Suprapubic skin (tissue), 3 donors: ENCODE results near the gene MLLT10.

Experiments
- POLR2A ChIP-seq, 2 donors: fragments of 450-650 bp; IDR thresholded peaks; one replicate each; pipeline ENCODE4 v1.6.1; 2017; ENCODE audit warnings: antibody characterized with exemption in 2 of 2, mild to moderate bottlenecking in 2 of 2, moderate library complexity in 2 of 2
- TF ChIP-seq, protein P1 (sequence below), 2 donors: fragments of 200-600 bp in 1 of 2; fragments of 450-650 bp in 1 of 2; sonication (generic) in 1 of 2; IDR thresholded peaks; one replicate each; pipeline ENCODE4 v1.5.1; 2016 to 2019; ENCODE audit warnings: antibody characterized with exemption in 2 of 2, mild to moderate bottlenecking in 1 of 2, moderate library complexity in 1 of 2

DNA sequence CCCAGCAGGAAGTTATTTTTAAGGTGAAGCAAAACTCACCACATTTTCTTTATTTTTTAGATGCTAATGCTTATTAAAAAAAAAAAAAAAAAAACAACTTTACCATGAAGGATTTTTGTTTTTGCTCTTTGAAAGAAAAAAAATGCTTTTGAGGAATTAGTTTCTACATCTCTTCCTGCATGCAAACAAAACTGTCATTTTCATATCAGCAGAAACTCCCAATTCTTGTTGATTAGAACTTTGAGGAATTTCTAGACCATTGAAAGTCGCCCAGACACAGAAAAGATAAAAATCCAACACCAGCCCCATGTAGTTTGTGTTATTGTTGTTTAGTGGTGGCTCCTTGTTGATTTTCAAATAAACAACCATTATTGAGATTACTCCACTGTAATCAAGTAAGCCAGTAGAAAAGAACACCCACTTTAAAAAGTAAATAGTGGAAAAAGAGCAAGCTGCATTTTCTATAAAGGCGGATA is 22.9 kb upstream of the MLLT10 start:
- TF ChIP-seq, protein P1, sequence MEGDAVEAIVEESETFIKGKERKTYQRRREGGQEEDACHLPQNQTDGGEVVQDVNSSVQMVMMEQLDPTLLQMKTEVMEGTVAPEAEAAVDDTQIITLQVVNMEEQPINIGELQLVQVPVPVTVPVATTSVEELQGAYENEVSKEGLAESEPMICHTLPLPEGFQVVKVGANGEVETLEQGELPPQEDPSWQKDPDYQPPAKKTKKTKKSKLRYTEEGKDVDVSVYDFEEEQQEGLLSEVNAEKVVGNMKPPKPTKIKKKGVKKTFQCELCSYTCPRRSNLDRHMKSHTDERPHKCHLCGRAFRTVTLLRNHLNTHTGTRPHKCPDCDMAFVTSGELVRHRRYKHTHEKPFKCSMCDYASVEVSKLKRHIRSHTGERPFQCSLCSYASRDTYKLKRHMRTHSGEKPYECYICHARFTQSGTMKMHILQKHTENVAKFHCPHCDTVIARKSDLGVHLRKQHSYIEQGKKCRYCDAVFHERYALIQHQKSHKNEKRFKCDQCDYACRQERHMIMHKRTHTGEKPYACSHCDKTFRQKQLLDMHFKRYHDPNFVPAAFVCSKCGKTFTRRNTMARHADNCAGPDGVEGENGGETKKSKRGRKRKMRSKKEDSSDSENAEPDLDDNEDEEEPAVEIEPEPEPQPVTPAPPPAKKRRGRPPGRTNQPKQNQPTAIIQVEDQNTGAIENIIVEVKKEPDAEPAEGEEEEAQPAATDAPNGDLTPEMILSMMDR (IDR thresholded peaks at IDR 0.05) = no peak
- TF ChIP-seq POLR2A (IDR thresholded peaks at IDR 0.05) = no peak
